EL (cell line): ENCODE data around the gene MED12L.
"Not testable (repeated sequence)": the region's sequence is repeated elsewhere in the genome, so short reads cannot be mapped to it uniquely, and the experiment has no call there.

Experiments used
- DNase-seq: peaks from one replicate; pipeline ENCODE4 v3.0.0-alpha.2; 2016

The MED12L gene

DNA sequence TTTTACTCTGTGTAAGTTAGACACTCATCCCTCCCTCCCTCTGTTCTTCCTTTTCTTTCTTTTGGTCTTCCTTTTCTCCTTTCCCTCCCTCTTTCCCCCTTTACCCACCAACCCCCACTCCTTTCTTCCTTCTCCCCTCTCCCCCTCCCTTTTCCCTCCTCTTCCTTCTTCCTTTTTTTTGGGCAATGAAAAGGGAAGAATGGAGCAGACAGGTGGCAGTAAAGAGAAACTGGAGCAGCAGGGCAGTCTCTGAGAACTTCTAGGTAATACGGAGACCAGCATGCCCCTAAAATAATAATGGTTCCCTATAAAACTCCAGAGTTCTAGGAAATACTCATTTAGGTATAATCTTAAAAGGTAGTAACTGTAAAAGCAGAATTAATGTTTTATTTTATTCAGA is 129.0 kb downstream of the MED12L start:
- no peak for DNase-seq

GRCh38 chr3:151216641-151217607 is 131.5 kb downstream of the MED12L start:
- DNase-seq = no peak

- DNase-seq = no peak
These were observed 132.7 kb downstream of the MED12L start for GRCh38 chr3:151218136-151218535.

DNA sequence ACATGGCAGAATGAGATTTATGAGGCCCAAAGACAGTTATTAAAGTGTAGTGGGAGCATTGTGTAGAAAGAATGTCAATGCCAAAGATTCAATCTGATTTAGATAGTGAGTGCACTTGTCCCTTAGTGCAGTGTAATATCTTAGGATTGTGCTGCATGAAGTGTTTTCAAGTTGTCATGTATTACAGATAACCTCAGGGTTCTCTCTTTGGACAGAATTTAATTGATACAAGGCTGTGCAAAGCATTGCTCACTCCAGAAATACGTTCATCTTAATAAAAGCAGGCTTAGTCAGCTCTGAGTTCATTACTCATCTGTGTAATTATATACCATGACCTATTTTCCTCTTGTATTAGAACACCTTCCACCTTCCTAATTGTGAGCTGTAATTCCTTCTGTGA is 133.6 kb downstream of the MED12L start:
- peak; percentile 82 for DNase-seq

DNA sequence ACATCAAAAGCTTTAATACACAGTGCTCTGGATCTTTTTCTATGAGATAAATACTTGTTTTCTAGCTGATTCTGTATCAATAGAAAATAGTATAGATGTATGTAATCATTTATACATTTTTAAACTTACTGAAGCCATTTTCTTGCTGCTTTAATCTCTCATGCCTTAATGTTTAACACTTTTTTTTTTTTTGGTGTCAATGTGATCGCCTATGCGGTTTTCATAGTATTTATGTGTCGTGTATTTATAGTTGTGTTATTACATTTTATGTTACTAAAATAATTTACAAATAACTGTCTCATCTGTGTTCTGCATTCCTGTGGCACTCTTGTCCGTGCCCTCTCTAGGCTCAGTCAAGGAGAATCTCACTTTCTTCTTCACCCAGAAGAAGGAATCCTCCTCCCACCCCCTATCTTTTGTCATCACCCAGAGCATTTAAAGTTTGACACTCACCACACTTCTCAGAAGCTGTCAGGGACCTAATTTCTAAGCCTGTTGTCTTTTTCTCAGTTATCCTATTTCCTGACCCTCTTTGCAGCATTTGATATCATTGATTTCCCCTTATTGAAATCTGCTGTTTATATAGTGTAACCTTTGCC is 138.9 kb downstream of the MED12L start:
- no peak for DNase-seq

GRCh38 chr3:151225040-151225975 is 139.8 kb downstream of the MED12L start:
- DNase-seq = no peak

DNA sequence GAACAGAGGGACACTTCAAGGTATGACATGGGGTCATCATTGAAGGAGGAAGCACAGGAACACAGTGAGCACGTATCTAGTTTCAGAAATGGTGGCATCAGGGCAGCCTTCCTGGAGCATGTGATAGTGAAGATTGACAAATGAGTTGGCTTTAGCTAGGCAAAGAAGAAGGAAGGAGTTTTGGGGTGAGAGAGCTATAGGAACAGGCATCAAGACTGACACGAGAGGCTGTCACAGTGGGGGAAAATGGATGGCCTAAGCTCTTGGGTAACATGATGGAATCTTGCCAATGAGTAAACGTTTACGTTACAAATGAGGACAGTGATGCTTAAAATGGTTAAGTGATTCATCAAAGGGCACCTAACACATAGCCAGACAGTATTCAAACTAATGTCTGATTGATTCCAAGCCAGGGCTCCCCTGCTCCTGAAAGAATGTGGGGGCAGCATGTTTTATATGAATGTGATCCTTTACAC is 140.7 kb downstream of the MED12L start:
- peak; percentile 86 for DNase-seq

- DNase-seq = no peak
These were observed 141.4 kb downstream of the MED12L start for GRCh38 chr3:151226825-151227224.

DNA sequence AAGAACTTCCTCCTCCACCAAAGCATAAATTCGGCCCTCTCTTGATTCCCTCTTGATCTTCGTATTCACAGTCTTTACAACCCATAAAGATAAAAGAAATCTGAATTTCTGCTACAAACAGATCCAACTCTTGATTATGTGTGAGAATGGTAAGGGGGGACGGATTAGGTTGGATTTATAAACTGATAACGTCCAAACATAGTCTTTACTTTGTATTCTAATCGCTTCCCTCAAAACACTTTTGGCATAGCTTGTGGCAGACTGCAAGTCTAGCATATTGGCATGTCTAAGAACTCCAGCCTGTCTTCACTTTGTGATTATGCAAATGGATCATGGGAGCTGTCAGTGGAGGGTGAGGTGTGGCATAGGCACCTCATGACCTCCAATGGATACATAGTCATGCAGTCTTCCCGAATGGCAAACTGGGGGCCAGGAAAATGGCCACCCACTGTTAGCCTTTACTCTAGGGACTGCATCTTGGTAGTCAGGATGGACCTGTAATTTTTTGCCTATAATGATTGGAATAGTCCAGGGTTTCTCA is 141.9 kb downstream of the MED12L start:
- DNase-seq = peak; percentile 8

- peak; percentile 81 for DNase-seq
These were observed 142.6 kb downstream of the MED12L start for GRCh38 chr3:151227807-151228665.

- DNase-seq = peak; percentile 51
These were observed 143.2 kb downstream of the MED12L start for GRCh38 chr3:151228666-151229040.

DNA sequence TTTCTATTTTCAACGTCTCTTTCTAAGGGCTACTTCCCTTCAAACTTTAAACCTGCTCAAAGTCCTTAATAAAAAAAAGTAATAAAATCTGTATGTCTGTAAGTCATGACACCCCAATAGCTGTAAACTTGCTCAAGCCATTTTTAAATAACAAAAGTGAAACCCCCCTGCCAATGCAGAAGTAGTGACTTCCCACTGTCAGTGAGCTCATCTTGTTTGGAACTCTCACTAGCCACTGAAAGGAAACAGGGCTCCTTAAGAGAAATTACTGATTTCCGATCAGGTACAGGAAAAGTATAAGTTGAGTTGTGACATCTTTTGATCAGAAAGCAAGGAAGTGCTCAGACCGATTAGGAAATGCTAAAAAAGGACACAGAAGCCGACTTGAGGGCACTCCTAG is 145.2 kb downstream of the MED12L start:
- DNase-seq = no peak

DNA sequence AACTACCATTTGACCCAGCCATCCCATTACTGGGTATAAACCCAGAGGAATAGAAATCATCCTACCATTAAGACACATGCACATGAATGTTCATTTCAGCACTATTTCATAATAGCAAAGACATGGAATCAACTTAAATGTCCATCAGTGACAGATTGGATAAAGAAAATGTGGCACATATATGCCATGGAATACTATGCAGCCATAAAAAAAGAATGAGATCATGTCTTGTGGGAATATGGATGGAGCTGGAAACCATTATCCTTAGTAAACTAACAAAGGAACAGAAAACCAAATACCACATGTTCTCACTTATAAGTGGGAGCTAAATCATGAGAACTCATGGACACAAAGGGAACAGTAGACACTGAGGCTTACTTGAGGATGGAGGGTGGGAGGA is 146.9 kb downstream of the MED12L start:
- not testable (repeated sequence) for DNase-seq

GRCh38 chr3:151232991-151233390 is 147.5 kb downstream of the MED12L start:
- no peak for DNase-seq

- DNase-seq = no peak
These were observed 149.4 kb downstream of the MED12L start for GRCh38 chr3:151234825-151235224.

- DNase-seq = no peak
These were observed 150.9 kb downstream of the MED12L start for GRCh38 chr3:151236316-151236715.

- peak; percentile 13 for DNase-seq
These were observed 151.3 kb downstream of the MED12L start for GRCh38 chr3:151236736-151237135.

GRCh38 chr3:151242006-151242405 is 156.5 kb downstream of the MED12L start:
- DNase-seq = not testable (repeated sequence)

DNA sequence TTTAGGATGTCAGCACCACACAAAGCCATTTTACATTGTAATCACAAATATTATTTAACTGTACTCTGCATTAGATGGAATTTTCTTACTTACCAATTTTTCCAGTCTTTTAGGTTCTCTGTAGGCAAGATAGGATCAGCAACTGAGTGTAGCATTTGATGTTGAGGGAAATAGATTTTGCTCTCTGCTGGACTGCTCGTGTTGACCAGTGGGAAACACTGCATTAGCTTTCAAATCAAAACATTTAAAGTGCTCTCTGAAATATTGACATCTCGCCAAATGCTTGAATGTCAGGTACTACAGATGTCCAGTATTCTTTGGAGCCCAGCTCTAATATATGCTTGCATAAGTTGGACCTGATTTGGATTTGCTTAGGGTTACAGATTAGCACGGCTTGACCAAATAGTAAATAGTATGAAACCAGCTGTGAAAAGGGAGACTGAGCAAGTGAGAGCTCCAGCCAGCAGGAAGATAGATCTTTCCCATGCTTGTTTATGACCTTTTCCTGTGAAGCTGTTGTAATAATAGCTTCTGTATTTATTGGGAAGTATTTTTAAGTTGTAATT is 163.4 kb downstream of the MED12L start:
- DNase-seq = no peak

- DNase-seq = no peak
These were observed 171.3 kb downstream of the MED12L start for GRCh38 chr3:151256749-151257148.

DNA sequence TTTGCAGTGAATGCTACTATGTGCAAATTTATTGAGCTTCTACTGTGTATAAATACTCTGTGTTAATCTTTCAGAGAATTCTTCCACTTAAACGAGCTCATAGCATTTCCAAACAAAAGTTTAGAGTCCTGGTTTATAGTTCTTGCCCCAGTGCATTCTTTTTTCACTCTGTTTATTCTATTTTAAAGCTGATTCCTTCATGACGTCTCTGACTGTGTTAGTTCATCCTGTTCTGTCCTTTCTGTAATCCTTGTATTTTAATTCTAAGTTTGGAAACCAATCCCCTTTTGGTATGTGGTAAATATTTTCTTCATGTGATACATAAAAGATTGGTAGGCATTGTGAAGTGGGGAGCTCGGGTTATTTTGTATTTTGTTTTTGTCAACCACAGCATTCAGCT is 174.2 kb downstream of the MED12L start:
- DNase-seq = no peak
